SK-N-SH (cell line): Measurements from ENCODE around the gene RASL11B.

Experiments used
- EP300 ChIP-seq, 2 experiments: IDR thresholded peaks; 2 replicates each; pipeline versions ENCODE4 v1.4.0 to v1.6.1; 2012; ENCODE audit warnings: borderline replicate concordance in 1 of 2, low read depth in 1 of 2, low read length in 1 of 2
- POLR2AphosphoS5 ChIP-seq: IDR thresholded peaks from 2 replicates; pipeline ENCODE4 v1.6.1; 2012; ENCODE audit warnings: low read depth, low read length
- RAD21 ChIP-seq: IDR thresholded peaks from 2 replicates; pipeline ENCODE4 v1.6.1; 2012; ENCODE audit warnings: mild to moderate bottlenecking, low read length
- RCOR1 ChIP-seq: fragments of 150-350 bp; IDR thresholded peaks from 2 replicates; pipeline ENCODE4 v1.6.1; 2017; ENCODE audit warnings: antibody characterized with exemption, low read length
- TAF1 ChIP-seq: IDR thresholded peaks from 2 replicates; pipeline ENCODE4 v1.6.1; 2012; ENCODE audit warnings: low read depth, mild to moderate bottlenecking, low read length, moderate library complexity, borderline replicate concordance
- TF ChIP-seq, protein P1 (sequence below): fragments of 200-600 bp; sonication (generic); IDR thresholded peaks from 2 replicates; pipeline ENCODE4 v1.6.1; 2017; ENCODE audit warnings: antibody characterized with exemption, mild to moderate bottlenecking, moderate library complexity
- TF ChIP-seq, protein P2 (sequence below): IDR thresholded peaks from 2 replicates; pipeline ENCODE4 v1.4.0; 2012; ENCODE audit warnings: low read depth, borderline replicate concordance

DNA sequence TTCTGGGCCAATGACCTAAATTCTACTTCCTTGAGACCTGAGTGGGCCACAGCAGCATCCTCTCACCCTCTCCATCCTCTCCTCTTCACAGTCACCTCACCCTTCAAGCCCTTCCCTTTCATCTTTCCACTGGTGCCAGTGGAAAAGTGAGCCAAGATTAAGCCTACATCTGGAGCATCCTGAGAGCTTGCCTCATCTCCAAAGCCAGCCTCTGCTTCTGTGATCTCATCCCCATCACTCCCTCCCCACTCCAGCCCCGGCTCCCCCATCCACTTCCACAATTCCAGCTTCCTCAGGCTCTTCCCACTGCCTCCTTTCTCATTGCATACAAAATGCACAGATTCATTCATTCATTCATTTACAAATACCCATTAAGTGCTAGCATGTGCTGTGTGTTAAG, 10.1 kb upstream of the RASL11B start:
- TF ChIP-seq, protein P1, sequence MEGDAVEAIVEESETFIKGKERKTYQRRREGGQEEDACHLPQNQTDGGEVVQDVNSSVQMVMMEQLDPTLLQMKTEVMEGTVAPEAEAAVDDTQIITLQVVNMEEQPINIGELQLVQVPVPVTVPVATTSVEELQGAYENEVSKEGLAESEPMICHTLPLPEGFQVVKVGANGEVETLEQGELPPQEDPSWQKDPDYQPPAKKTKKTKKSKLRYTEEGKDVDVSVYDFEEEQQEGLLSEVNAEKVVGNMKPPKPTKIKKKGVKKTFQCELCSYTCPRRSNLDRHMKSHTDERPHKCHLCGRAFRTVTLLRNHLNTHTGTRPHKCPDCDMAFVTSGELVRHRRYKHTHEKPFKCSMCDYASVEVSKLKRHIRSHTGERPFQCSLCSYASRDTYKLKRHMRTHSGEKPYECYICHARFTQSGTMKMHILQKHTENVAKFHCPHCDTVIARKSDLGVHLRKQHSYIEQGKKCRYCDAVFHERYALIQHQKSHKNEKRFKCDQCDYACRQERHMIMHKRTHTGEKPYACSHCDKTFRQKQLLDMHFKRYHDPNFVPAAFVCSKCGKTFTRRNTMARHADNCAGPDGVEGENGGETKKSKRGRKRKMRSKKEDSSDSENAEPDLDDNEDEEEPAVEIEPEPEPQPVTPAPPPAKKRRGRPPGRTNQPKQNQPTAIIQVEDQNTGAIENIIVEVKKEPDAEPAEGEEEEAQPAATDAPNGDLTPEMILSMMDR: no peak
- TF ChIP-seq EP300 (IDR thresholded peaks at IDR 0.05; ENCODE audit: borderline replicate concordance in 1 of 2, low read depth in 1 of 2, low read length in 1 of 2): no peak
- TF ChIP-seq POLR2AphosphoS5: no peak
- TF ChIP-seq, protein P2, sequence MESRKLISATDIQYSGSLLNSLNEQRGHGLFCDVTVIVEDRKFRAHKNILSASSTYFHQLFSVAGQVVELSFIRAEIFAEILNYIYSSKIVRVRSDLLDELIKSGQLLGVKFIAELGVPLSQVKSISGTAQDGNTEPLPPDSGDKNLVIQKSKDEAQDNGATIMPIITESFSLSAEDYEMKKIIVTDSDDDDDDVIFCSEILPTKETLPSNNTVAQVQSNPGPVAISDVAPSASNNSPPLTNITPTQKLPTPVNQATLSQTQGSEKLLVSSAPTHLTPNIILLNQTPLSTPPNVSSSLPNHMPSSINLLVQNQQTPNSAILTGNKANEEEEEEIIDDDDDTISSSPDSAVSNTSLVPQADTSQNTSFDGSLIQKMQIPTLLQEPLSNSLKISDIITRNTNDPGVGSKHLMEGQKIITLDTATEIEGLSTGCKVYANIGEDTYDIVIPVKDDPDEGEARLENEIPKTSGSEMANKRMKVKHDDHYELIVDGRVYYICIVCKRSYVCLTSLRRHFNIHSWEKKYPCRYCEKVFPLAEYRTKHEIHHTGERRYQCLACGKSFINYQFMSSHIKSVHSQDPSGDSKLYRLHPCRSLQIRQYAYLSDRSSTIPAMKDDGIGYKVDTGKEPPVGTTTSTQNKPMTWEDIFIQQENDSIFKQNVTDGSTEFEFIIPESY: no peak
- TF ChIP-seq TAF1: no peak
- TF ChIP-seq RAD21: no peak
- TF ChIP-seq RCOR1: no peak
